Midbrain (tissue), 1 donor: ENCODE data around the gene VSTM4.

Experiments
- DNase-seq: peaks from one replicate; lab custom pipeline; 2025; lab: John Stamatoyannopoulos, UW

VSTM4 gene

GRCh38 chr10:49116509-49117375 lies 1.4 kb upstream of the VSTM4 start:
- DNase-seq = no peak

GRCh38 chr10:49115796-49116508 lies 630 bp upstream of the VSTM4 start:
- no peak for DNase-seq

GRCh38 chr10:49114718-49115014 lies 656 bp downstream of the VSTM4 start:
- no peak for DNase-seq

- DNase-seq = no peak
Measured at GRCh38 chr10:49113741-49114141, 1.6 kb downstream of the VSTM4 start.

DNA sequence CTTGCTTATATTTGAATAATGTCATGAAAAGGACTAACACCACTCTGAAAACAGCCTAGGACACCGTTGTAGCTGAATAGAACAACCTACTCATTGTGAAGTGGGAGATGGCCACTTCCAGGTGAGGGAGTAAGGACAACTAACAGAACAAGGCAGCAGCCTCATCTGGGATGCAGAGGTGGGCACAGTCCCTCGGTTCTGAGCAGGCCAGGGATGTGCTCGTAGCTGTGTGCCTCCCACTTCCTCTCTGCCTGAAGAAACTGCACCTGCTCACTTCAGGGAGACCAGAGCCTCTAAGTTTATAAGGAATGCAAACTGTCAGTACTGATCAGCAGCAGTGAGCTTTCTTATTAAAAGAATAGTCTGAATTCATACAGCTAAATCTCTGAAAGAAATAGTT lies 2.5 kb downstream of the VSTM4 start:
- DNase-seq = no peak

DNA sequence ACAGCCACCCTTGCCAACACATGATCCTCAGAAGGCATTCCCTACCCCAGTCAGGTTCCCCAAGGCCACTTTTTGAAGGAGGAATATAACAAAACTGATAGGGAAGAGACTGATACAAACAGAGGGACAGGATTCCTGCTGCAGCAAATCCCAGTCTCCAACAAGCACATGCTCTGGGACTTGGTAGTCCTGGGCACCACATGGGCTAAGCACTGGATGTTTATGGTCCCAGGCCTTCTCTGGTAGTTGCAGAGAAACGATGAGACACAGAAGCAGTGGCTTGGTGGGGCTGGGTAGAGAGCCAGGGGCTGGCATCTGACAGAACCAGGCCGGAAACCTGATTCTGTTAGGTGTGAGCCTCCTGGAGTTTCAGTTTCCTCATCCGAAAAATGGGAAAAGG lies 3.2 kb downstream of the VSTM4 start:
- DNase-seq = no peak

DNA sequence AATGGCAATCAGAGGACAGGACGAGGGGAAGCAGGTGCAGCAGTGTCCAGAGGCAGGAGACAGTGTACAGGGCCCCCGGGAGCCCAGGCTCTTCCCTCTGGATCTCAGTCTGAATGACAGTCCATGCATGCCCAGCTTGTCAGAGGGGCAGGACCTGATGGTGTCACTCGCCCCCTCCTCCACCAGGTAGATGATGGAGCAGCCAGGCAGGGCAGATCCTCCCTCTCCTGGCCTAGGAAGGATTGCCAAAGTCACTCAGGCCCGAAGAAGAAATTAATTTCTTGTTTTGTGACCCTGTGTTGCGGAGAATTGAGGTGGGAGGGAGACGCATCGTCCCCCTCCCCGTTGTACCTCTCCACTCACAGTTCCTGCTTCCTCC lies 4.0 kb downstream of the VSTM4 start:
- no peak for DNase-seq

GRCh38 chr10:49110684-49111319 lies 4.5 kb downstream of the VSTM4 start:
- no peak for DNase-seq

DNA sequence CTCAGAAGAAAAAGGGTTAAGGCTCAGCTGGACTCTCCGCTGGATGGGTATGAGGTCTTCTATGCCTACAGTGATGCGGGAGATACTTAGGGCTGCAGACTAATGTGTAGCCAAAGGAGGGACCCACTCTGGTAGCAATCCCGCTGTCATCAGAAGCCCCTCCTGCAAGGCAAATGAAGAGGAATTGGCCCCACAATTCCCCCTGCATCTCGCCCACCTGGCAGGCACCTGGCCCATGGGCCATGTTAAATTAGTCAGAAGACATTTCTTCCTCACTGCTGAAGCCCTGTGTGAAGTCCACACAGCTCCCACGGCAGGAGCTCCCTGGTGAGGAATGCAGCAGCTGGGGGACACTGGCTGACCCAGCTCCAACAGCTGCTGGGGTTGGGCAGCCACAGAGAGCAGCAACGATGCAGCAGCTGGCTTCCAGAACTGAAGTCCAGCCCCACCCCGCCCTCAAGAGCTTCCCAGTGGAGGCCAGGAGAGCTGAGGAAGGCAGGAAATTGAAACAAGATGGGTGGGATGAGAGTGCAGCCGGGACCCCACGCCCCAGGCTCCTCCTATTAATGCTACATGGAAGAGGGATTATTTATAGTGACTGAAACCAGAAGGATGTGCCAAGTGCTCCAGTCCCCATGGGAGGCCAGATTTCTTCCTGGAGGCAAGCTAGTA lies 5.5 kb downstream of the VSTM4 start:
- DNase-seq = no peak

- no peak for DNase-seq
Measured at GRCh38 chr10:49108656-49109055, 6.7 kb downstream of the VSTM4 start.

- no peak for DNase-seq
Measured at GRCh38 chr10:49107887-49108267, 7.4 kb downstream of the VSTM4 start.

DNA sequence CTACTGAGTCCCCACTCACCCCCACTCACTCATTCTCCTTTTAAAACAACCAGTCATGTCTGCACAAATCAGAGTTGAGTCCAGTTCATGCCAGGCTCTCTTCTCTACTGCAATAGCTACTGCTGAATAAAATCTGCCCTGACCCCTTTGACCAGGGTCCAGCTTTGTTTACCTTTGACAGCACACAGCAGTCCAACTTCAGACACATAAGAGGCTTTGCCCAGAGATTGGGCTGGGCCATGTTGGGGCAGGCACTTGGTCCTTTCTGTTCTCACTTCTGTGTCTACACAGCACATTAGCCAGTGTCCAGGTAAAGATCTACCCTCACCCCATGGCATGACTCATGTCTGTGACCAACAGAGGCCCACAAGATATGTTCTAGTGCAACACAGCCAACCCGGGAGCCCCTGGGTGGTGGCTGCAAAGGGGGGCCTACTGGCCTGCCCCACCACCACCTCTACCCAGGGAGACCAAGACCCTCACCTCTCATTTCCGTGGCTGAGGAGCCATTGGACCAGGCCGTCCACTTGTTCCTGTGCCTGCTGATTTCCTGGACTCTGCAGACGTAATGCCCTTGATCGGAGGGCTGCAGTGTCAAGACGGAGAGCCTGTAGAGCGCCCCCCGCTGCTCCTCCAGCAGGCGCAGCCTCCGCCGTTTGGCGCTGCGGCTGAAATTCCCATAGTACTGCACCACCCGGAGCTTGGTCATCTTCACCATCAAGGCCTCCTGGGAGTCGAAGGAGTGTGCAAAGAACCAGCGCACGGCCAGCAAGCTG lies 8.0 kb downstream of the VSTM4 start:
- no peak for DNase-seq

DNA sequence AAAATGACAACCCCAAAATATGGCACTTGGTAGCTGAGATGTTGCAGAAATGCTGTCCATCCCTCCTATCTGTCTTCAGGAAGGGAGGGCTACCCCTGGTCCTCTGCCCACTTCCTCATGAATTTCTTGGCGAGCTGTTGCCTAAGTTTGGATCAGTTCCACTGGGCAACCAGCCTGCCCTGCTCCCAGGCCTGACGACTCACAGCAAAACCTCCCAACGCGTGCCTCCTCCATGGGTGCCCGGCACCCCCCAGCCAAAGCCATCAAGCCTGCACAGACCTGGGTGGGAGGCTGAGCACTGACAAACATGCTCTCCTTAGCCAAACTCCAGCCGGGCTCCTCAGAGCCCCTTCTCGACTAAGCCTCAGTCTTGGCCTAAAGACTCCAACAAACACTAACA lies 8.9 kb downstream of the VSTM4 start:
- peak; percentile 61 for DNase-seq

- DNase-seq = no peak
Measured at GRCh38 chr10:49105076-49105475, 10.2 kb downstream of the VSTM4 start.

DNA sequence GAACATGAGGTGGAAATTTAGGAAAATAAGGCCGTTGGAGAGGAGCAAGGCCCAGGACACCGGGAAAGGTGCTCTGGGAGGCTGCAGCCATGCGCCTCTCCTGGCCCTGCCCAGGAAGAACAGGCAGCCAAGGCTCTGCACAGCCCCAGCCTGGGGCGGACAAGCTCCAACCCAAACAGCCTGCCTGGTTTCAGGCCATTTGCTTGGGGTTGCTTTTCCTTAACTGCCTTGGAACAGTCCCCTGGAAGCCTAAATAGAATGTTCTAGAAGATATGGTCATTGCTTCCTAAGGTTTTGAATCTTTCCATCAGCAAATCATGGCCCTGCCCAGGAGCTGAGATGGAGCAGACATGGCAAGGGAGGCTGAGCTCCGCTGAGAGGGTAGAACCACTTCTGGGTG lies 11.0 kb downstream of the VSTM4 start:
- DNase-seq = no peak

- DNase-seq = no peak
Measured at GRCh38 chr10:49103761-49104160, 11.6 kb downstream of the VSTM4 start.

DNA sequence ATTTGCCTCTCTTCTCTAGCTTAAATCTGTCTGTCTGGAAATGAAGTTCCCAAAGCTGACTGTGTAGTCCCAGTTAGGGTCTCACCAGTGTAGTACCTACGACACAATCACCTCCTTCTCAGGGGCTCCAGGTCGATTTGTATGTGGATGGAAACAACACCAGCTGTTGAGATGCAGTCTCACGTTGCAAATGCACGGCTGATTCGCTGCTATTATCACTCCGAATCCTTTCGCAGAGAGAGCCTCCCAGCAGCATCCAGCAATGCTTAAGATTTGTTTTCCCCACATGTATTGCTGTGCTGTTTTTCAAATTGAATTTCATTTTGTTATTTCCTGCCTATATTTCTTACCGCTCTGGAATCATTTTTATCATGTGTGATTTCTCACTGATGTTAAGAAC lies 16.3 kb downstream of the VSTM4 start:
- DNase-seq = no peak

DNA sequence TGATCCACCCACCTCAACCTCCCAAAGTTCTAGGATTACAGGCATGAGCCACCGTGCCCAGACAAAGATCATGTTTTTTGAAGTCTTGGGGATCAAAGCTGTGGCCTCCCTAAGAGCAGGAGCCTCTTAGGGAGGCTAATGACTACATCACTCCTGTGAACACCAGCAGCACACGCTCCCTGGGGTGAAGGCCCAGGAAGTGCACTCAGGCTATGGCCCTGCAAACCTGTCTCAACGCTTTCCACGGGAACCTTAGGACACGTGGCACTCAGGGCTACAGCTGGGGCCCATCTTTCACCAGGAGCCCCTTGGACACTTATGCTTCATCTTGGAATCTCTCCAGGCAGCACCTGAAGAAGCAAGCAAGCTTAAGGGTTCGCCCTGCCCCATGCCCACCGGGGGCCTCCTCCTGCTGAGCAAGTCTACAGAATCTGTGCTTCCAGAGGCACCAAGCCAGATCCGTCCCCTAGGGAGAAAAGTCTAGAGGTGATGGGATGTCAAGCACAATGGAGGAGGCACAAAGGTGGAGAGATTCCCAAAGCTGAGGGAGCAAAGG lies 18.4 kb downstream of the VSTM4 start:
- no peak for DNase-seq

DNA sequence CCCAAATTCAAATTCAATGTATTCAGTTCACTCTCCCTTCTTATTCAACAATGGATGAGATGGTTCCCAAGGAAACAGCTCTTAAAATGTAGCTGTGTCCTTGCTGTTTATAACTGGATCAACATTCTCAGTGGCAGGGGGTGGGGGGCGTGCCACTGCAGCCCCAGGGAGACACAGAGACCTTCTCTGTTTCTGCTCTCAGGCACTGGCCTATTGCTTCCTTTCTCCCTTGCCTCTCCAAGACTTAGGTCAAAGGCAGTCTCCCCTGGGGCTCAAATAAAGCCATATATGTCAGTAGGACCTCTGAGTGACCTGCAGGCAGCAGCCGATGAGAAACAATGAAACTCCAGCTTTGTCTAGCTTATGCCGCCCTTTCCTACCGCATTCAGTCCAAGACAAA lies 20.7 kb downstream of the VSTM4 start:
- DNase-seq = no peak

DNA sequence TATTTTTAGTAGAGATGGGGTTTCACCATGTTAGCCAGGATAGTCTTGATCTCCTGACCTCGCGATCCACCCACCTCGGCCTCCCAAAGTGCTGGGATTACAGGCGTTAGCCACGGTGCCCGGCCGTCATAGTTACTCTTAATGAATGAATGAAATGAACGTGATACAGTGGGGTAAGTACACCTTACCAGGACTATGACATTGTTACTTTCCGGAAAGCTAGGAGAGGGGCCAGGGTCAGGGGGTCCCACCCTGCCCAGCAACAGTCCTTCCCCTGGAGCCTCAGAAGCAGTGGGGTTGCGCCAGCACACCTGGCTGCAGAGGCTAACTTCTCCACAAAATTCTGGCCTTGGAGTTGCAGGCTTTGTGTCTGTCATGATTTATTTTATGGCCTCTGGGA lies 21.4 kb downstream of the VSTM4 start:
- DNase-seq = no peak

GRCh38 chr10:49092477-49092876 lies 22.8 kb downstream of the VSTM4 start:
- DNase-seq = no peak
